Islet of Langerhans (tissue), 1 donor: ENCODE measurements around the gene NAP1L5.

Experiments used
- FAIRE-seq: peaks from one replicate; lab custom pipeline; 2011; peaks lifted over from hg19 to GRCh38; lab: Jason Lieb, UNC

The NAP1L5 gene

DNA sequence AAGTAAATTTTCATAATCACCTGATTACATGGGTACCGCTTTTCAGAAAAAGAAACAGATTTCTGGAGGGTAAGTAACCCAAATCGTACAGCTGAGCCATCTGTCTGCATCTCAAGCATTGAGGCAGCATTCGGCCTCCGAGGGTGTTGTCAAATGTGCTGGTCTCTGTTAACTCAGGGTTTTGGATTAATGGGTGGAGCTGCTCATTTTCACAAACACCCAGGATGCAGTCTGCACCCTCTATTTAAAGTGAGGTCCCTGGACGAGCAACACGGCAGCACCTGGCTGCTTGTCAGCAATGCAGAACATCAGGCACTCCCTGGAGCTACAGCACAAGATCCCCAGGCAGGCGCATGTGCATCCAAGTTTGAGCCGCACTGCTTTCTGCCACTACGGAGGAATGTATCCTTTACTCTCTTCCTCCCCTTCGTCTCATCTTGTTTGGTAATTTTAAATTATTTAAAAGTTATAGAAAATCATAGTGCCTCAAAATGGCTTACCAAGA, 24.7 kb upstream of the NAP1L5 start:
- FAIRE-seq = no peak

DNA sequence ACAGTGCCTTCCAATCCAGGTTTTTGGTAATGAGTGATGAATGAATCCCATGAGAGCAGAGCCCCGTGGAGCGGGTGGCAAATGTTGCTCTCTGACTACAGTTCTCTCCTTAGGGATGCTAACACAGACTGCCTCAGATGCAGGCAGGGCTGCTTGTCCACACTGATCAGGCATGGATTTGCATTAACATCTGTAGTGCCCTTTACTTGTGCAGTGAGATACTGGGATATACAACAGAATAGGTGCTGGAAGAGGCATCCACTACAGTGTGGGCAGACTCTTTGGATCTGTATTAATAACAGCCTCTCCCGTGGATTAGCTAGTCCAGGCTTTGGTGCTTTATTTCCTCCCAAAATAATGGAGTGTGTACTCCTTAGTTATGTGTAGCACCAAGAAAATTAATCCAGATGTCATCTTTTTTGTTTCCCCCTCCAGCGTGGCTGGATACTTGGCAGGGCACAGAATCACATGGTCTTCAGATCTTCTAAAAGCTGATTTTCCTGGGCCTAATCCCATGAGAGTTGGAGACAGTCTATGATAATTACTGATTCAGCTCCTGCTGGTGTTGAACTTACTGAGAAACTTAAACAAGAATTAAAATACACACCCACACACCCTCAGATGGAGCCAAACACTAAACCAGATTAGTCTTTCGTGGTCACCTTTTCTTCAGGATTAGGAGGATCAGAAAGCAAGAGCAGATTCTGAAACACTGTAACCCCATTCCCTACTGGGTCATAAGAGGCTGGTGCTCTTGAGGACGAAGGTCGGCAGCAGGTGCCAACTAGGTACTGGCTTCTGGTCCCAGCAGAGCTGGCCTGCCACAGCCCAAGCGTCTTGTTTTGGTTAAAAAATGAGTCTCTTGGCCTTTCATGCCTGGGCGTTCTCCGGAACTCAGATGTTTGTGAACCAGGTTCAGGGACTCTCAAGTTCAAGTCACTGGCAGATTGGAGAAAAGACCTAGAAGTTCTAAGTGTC, 23.1 kb upstream of the NAP1L5 start:
- FAIRE-seq = no peak

DNA sequence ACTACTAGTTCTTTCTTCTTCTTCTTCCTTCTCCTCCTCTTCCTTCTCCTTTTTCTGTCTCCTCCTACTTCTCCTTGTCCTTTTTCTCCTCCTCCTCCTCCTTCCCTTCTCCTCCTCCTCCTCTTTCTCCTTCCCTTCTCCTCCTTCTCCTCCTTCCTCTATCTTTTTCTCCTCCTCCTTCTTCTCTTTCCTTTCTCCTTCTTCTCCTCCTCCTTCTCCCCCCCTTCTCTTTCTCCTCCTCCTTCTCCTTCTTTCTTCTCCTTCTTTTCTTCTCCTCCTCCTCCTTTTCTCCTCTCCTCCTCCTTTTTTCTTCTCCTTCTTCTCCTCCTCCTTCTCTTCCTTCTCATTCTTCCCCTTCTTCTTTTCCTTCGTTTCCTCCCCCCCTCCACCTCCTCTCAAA, 21.8 kb upstream of the NAP1L5 start:
- no peak for FAIRE-seq

DNA sequence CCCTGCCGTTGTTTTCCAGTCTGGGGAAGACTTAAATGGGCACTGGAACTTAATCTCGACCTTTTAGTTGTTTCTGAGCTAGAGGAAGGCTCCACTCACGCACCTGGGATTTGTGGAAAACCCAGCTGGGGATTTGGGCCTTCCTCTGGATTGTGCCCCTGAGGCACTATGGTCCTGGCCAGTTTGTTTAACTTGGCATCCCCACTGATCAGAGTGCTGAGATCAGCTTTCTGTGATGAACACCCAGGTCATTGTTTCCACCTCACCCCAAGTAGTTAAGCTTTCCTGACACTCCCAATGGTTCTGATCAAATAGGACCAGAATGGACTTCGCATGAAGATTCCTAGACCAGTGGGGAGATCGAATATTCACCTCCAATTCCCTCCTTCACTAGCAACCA, 20.5 kb upstream of the NAP1L5 start:
- FAIRE-seq = no peak

DNA sequence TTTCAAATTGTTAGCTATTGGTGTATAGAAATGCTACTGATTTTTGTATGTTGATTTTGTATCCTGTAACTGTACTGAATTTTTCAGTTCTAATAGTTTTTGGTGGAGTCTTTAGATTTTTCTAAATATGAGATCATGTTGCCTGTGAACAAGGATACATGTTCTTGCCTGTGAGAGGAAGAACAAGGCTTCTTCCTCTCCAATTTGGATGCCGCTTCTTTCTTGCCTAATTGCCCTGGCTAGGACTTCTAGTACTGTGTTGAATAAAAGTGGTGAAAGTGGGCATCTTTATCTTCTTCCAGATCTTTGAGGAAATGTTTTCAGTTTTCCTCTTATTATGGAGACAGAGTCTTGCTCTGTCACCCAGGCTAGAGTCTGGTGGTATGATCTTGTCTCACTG, 16.2 kb upstream of the NAP1L5 start:
- FAIRE-seq = no peak

DNA sequence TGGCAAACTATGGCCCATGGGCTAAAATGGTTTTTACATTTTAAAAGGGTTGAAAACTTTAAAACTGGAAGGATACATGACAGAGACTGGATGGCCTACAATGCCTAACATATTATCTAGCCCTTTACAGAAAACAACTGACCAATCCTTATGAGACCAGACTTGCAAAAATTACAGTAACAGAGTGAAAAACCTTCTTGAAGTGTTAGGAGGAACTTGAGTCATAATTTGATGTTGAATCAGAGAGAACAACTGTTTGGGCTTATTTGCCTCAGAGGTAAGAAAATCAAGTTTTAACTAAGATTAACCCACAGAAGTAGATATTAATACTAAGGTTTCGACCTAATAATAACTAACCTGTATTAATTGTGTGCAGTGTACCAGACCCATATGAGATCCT, 12.4 kb upstream of the NAP1L5 start:
- no peak for FAIRE-seq

DNA sequence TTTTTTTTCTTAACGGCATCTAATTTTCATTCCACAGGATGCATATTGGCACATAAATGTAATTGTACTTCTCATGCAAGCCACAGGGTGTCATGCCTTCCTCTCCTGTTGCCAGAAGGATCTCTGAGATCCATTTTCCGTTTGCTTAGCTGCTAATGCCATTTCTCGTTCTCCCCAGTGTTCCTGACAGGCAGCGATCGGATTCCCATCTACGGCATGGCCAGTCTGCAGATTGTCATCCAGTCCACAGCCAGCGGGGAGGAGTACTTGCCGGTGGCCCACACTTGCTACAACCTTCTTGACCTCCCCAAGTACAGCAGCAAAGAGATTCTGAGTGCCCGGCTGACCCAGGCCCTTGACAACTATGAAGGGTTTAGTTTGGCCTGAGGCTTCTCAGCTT, 8.9 kb upstream of the NAP1L5 start:
- FAIRE-seq = peak; percentile 92

DNA sequence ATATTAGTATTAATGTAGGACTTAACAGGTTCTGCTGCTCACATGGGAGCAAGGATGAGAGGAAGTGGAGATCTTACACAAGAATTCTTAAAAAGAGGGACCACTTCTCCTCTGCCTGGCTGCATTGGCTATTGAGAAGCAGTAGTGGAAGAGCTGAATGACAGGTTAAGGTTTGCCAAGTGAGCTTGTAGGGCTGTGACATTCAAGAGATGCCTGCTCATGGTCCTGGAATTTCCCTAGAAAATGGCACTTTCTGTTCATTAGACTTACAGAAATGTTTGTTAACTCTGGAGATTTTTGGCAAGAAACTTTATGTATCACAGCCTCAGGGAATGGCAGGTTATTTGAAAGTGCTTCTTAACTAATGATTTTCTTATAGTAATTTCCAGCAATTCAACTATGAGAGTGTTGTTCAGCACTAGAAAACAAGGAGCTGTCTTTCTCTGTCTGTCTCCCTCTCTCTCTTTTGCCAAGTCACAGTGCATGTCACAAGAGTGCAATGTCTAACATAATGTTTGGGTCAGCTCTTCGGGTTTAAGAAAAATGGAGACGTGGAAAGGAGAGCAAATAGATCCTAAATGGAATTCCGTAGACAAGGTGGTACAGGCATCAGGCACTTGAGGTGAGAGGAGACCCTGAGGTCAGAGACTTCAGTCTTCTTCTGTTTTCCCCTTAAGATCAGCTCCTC, 8.3 kb upstream of the NAP1L5 start:
- FAIRE-seq = no peak

DNA sequence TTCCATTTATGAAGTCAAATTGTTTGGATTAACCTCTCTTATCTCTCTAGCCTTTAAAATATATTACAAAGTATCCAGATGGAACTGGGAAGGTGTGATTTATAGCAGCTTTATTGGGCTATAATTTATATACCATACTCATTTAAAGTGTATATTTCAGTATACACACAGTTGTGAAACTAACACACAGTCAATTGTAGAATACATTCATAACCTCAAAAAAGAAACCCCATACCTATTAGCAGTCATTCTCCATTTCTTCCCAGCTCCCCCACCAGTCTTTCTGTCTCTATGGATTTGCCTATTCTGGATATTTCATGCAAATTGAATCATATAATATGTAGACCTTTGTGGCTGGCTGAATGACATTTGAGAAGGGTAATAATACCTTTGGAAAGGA, 7.6 kb upstream of the NAP1L5 start:
- no peak for FAIRE-seq

DNA sequence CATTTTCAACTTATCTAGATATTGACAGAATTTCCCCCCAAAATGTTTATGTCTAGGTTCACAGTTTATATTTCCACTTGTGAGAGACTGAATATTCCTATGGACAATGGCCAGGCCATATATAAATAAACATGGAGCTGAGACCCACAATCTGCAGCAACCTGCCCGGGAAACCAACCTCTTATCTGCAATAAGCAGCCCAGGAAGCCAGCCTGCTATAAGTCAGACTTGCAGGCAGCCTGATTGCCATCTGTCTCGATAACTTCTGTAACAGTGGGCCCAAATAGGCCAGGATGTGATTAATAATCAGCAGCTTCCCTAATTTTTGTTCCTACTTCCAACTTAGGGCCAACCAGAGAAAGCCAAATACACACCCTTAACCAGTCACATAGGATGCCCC, 5.2 kb upstream of the NAP1L5 start:
- no peak for FAIRE-seq

DNA sequence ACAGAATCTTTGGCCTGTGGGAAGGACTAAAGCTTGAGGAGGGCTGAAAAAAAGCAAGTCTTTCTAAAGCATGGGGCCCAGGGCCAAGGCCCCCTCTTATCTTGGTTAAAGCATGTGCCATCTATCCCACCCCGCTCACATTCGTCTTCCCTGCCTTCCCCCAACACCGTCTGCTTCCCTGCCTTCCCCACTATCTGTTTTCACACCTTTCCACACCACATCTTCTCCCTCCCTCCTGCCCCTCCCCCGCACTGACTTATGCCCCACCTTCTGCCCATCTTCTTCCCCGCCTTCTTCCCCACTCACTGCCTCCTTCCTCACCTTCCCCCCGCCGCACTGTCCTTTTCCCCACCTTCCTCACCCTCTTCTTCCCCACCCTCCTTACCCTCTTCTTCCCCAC, 890 bp upstream of the NAP1L5 start:
- FAIRE-seq = no peak

DNA sequence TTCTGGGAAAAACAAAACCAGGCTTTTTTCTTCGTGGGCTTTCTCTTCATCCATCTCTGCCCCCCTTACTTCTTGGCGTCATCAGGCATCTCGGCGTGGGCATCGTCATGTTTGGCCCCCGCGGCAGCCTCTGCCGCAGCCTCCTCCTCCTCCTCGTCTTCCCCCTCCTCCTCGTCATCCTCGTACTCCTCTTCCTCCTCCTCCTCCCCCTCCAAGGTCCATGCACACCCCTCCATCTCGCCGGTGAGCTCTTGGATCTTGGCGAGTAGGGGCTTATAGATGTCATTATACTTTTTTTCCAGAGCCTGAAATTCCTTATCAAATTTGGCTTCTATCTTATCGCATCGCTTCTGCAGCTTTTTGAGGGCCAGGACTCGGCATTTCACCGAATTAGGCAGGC, 488 bp downstream of the NAP1L5 start:
- FAIRE-seq = no peak

DNA sequence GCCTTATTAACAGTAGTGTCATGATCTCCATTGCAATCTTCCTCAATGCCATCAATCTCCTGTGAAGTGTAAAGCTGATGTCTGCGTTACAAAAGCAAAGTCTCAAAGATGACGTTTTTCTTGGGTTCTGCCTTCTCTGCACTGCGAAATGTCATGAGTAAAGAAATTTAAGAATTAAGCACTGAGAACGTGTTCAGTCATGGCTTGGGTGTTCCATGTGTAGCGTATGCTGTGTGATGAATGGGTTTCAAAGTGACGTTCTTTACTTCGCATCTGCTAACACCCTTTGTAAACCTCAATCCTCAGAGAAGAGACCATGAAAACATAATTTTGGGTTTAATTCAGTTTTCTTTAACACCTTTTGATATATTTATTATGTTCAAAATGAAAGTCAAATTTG, 999 bp downstream of the NAP1L5 start:
- peak; percentile 76 for FAIRE-seq

DNA sequence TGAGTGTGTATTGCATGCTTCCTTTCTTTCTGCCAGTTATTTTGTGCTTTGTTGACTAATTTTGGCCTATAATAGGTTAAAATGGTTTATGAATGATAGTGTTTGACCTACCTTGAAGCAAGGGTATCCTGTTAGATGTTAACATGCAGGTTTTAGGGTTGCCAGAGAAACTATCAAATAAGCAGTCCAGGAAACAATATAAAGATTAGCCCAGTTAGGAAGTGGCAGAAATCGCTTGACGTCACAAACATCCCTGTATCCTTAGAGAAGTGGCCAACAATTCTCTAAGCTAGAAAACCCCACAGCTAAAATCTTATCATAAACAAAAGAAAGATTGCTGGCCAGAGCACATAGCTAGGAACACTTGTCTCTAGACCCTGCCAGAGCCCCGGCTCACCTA, 3.8 kb downstream of the NAP1L5 start:
- no peak for FAIRE-seq

DNA sequence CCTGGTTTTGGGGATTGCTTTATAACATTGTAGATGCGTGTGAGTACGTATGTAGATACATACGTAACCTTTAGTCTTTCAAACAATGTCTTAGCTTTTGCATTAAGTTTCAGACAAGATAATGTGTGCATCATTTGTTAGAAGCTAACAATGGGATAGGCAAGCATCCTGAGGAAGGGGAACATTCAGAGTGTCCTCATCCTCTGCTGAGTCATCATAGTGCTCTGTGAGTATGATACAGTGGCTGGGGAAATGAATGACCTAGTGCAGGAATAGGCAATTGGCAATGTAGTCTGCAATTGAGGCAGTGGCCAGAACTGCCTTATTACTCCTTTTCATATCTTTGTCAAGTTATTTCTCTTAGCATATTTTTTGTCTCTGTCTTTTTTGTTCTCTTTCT, 7.3 kb downstream of the NAP1L5 start:
- no peak for FAIRE-seq

DNA sequence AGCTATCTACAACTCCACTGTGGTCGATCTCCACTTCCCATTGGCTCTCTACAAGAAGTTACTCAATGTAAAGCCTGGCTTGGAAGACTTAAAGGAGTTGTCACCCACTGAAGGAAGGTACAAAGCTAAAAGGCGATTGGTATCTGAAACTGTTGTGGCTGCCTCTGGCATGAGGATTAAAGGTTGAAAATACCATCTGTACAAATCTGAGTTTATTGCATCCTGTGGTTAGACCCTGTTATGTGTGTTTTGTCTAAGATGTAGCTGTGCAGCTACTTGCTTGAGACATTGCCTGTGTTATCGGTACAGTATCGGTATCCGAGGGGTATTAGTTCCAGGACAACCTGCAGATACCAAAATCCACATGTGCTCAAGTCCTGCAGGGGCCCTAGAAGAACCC, 16.4 kb downstream of the NAP1L5 start:
- no peak for FAIRE-seq

DNA sequence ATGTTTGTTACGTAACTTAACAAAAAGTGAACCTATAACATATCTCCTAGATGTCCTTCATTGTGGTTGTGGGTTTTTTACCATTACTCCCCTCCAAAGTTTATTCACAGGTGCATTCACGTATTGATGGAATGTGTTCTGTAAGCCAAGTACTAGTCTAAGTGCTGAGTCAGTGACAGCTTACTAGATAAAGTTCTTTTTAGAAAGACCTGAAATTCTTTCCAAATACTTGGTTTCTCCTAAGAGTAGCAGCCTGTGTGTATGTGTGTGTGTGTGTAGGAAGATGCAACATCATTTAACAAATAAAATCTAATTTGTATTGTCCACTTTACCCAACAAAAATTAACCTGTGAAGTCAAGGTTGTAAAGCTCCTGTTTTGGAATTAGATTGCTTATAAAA, 22.1 kb downstream of the NAP1L5 start:
- no peak for FAIRE-seq

DNA sequence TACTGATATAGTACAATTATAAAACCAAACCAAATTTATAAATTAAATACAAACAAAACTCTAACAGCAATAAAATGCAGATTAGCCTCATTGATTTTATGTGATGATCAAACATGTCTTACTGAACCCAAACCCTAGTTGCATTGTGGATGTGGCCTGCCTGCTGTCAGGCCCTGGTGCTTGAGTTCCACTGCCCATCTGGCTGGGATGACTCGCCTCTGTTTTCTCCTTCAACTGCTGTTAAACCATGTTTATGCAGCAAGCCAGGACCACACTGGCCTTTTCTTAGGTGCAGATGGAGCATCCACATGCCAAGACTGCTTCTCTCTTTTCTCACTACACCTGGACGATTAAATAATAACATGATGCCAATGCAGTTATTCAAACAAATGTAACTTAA, 22.6 kb downstream of the NAP1L5 start:
- no peak for FAIRE-seq

DNA sequence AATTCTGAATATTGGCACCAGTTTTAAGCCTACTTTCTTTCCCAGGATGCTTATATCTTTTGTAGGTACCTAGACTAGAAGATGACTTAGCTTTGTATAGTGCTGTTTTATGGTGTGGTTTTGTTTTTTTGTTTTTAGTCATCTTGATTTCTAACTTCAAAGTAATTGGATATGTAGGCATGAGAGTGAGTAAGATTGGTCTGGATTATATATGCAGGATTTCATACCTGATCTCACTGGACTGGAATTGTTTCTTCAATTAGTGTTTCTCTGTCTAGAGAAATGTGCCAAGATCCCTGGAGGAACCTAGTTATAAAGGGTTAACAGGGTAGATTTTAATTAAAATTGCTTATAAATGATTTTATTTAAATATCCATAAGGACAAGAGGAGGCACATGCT, 23.1 kb downstream of the NAP1L5 start:
- no peak for FAIRE-seq

DNA sequence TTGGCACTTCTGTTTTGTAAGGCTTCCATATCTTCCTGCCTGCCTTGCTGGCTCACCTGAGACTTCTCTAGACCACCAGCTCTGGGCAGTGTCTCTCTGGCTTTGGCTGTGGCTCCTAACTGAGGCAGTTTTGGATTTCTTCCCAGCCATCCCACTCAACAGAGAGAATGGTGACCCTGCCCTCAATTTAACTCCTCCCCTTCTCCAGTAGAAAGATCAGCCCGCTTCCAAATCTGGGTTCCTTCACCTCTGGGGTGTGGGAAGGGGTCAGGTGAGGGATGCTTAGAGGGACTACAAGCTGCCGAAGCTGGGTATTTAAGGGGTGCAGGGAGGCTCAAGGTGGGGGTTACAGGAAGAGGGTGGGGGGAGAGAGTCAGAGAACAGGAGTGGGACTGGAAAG, 23.7 kb downstream of the NAP1L5 start:
- FAIRE-seq = no peak

DNA sequence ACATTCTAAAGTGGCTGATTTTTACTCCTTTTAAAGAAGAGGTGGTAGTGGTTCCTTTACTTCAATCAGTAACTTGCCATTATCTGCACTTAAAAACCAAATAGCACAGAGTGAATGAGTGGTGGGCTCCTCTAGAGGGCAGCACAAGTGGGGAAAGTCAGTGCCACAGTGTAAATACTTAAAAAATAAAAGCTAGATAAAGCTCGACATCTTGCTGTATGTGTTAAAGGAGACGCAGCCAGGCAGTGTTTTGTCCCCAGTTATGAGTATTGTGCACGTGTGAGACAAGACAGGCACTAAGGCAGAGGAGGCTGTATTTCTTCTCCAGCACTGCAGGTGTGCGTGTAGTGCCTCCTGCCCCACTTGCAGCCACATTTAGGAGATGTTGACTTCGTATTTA, 24.6 kb downstream of the NAP1L5 start:
- FAIRE-seq = no peak

DNA sequence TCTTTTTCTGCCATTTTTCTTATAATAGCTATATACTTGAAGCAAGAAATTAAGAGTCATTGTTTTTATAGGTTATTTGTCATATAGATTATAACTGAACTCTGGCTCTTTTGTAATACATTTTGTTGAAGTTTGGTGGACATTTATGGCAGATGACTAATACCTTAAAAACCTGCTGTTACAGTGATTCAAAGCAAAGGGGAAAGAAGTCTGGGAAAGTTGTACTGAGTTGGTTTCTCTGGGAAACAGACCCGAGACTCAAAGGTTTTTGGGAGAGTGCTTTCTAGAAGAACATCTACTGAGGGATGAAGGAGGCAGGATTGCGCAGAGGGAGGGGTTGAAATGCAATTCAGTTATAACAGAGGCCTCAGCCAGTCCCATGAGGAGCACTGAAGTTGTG, 35.9 kb downstream of the NAP1L5 start:
- FAIRE-seq = no peak

DNA sequence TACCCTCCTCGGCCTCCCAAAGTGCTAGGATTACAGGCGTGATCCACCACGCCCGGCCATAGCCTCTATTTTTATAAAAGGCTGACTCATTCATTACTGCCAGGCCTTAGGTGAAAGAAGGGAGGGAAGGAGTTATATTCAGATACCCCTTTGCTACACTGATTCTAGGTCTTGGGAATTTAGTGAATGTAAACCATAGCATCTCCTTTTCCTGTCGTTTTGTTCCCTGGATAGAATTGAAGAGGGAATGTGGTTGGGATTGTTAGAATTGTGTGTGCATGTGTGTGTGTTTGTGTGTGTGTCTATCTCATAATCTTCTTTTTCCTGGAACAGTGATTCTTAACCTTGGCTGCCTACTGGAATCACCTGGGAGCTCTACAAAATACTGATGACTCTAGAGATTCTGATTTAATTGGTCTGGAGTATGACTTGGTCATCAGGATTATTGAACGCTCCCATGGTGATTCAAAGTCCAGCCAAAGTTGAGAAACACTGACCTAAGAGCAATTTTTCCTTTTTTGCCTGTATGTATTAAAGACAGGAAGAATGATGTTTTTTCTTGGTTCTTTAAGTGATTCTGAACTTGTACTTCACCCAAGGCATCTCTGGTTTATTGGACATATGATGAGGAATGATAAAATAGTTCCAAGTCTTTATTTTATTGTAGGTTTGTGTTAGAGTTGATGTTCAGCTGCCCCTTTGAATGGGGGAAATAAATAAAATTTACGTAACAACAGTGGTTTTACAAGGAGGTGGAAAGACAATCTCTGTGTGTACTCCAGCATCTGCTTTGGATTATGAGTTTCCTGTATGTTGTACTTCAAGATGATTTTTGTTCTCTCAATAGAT, 37.0 kb downstream of the NAP1L5 start:
- no peak for FAIRE-seq
